ENCODE measurements around the gene SCNN1B.

DNA sequence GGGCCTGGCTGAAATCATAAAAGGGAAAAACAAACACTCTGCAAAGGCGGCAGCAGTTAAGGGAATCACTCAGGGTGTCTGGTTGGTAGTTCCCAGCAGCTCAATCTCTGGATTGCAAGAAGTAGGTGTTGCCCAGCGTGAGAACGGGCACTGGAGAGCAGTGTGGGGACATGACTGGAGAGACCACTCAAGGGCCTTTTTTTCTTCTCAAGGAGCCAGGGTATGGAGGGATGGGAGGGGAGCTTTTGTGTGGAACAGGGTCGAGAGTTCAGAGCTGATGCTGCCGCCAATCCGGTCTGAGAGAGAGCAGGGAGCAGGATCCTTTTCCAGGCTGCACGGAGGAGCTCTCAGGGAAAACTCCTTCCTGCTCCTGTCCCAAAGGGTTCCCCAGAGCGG, 15.2 kb downstream of the SCNN1B start:
- TF ChIP-seq, protein P1, sequence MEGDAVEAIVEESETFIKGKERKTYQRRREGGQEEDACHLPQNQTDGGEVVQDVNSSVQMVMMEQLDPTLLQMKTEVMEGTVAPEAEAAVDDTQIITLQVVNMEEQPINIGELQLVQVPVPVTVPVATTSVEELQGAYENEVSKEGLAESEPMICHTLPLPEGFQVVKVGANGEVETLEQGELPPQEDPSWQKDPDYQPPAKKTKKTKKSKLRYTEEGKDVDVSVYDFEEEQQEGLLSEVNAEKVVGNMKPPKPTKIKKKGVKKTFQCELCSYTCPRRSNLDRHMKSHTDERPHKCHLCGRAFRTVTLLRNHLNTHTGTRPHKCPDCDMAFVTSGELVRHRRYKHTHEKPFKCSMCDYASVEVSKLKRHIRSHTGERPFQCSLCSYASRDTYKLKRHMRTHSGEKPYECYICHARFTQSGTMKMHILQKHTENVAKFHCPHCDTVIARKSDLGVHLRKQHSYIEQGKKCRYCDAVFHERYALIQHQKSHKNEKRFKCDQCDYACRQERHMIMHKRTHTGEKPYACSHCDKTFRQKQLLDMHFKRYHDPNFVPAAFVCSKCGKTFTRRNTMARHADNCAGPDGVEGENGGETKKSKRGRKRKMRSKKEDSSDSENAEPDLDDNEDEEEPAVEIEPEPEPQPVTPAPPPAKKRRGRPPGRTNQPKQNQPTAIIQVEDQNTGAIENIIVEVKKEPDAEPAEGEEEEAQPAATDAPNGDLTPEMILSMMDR (IDR thresholded peaks at IDR 0.05), result no peak
- no peak for TF ChIP-seq POLR2A (IDR thresholded peaks at IDR 0.05)
